ENCODE measurements around the gene TRIM56.

GRCh38 chr7:101089876-101090275 lies 4.6 kb downstream of the TRIM56 start:
- no peak for TF ChIP-seq CTCF (IDR thresholded peaks at IDR 0.05)
- no peak for TF ChIP-seq POLR2A (IDR thresholded peaks at IDR 0.05)
- no peak for TF ChIP-seq POLR2AphosphoS5 (IDR thresholded peaks at IDR 0.05)
